ENCODE results near the gene RHOC. TPM values are rescaled to one million over a fixed set of nuclear protein-coding genes. Genes with fewer than 3 reads are reported as not detected.
A peak's percentile ranks its signal among the peaks of the same experiment; 100 is the strongest.

The RHOC gene
- total and polyA plus RNA-seq, 3 donors from 2014 or later: 191 to 294 (median 225) TPM

- Histone ChIP-seq H3K27ac (no peak overlapping the region), H3K36me3 (ENCODE audit: low read depth, missing control alignments) (no peaks in the 10 kb centered on the region), H3K9me3 (no peaks in the 10 kb centered on the region), H3K4me3 (no peak overlapping the region), H3K27me3 (no peaks in the 10 kb centered on the region), H3K4me1 (peaks cover 12% of the 10 kb centered on the region)
- WGBS, 2 donors: 90 to 97% methylated on average over 3 to 11 of the region's 11 CpGs
- DNase-seq: no peak
- TF ChIP-seq POLR2A (IDR thresholded peaks at IDR 0.05): no peak
- TF ChIP-seq, protein P1, sequence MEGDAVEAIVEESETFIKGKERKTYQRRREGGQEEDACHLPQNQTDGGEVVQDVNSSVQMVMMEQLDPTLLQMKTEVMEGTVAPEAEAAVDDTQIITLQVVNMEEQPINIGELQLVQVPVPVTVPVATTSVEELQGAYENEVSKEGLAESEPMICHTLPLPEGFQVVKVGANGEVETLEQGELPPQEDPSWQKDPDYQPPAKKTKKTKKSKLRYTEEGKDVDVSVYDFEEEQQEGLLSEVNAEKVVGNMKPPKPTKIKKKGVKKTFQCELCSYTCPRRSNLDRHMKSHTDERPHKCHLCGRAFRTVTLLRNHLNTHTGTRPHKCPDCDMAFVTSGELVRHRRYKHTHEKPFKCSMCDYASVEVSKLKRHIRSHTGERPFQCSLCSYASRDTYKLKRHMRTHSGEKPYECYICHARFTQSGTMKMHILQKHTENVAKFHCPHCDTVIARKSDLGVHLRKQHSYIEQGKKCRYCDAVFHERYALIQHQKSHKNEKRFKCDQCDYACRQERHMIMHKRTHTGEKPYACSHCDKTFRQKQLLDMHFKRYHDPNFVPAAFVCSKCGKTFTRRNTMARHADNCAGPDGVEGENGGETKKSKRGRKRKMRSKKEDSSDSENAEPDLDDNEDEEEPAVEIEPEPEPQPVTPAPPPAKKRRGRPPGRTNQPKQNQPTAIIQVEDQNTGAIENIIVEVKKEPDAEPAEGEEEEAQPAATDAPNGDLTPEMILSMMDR (IDR thresholded peaks at IDR 0.05): no peak
- intact Hi-C loops (cut with DNase I; ENCODE audit: low total_unique reads): no loop called here
Observed at GRCh38 chr1:112689842-112690237, 17.1 kb downstream of the RHOC start.

DNA sequence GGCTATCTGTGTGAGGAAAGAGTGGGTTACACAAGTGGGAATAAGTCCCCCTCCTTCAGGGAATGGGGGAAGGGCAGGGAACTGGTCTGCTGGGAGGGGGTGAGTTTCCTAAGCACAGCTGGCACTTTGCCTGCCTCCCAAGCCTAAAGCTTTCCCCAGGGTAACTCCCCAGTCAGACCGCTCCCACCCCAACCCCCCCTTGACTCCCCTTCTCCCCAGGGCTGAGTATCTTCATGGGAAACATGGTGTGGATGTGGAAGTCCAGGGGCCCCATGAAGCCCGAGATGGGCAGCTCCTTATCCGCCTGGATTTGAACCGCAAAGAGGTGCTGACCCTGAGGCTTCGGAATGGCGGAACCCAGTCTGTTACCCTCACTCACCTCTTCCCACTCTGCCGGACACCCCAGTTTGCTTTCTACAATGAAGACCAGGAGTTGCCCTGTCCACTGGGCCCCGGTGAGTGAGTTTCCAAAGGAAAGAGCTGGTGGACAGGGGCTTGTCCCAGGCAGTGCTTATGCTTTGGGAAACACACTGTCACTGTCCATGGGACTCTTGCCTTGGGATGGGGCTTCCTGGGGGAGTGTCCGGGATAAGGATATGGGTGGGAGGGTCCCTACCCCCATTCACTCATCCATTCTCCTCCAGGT is 17.6 kb downstream of the RHOC start:
- WGBS, 2 donors: 89 to 95% methylated on average over 8 to 9 of the region's 9 CpGs
- no peak for TF ChIP-seq POLR2A (IDR thresholded peaks at IDR 0.05)
- TF ChIP-seq, protein P1 (IDR thresholded peaks at IDR 0.05): no peak
- H3K4me3 ChIP-seq: no peak overlapping the region
- no peaks in the 10 kb centered on the region for H3K9me3 ChIP-seq
- DNase-seq: no peak
- no peaks in the 10 kb centered on the region for H3K27me3 ChIP-seq
- H3K27ac ChIP-seq: no peak overlapping the region
- peaks cover 12% of the 10 kb centered on the region for H3K4me1 ChIP-seq
- intact Hi-C loops (cut with DNase I; ENCODE audit: low total_unique reads): no loop called here
- no peaks in the 10 kb centered on the region for H3K36me3 ChIP-seq (ENCODE audit: low read depth, missing control alignments)

DNA sequence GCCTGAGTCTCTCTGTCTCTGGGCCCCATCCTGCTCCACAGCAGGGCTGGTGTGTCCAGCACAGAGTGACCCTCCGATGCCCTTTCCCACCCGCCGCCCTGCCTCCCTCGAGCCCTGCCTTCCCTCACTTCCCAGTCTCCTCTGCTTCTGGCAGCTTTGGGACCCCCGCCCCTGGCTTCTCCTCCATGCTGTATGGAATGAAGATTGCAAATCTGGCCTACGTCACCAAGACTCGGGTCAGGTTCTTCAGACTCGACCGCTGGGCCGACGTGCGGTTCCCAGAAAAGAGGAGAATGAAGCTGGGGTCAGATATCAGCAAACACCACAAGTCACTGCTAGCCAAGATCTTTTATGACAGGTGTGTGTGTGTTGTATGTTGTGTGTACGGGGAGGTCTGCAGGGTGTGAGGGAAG is 18.1 kb downstream of the RHOC start:
- intact Hi-C loops (cut with DNase I; ENCODE audit: low total_unique reads): no loop called here
- DNase-seq: no peak
- peak overlapping the region in 1 of 2 donors; percentile 53 for H3K27ac ChIP-seq
- no peak overlapping the region for H3K4me3 ChIP-seq
- H3K27me3 ChIP-seq: no peaks in the 10 kb centered on the region
- TF ChIP-seq, protein P1 (IDR thresholded peaks at IDR 0.05): no peak
- TF ChIP-seq POLR2A (IDR thresholded peaks at IDR 0.05): no peak
- H3K36me3 ChIP-seq (ENCODE audit: low read depth, missing control alignments): no peaks in the 10 kb centered on the region
- H3K4me1 ChIP-seq: peaks cover 12% of the 10 kb centered on the region
- WGBS, 2 donors: 68 to 80% methylated on average over 13 of the region's 13 CpGs
- H3K9me3 ChIP-seq: no peaks in the 10 kb centered on the region

- Histone ChIP-seq H3K9me3 (no peaks in the 10 kb centered on the region), H3K27me3 (no peaks in the 10 kb centered on the region), H3K36me3 (ENCODE audit: low read depth, missing control alignments) (no peaks in the 10 kb centered on the region), H3K27ac (peak overlapping the region in 1 of 2 donors; percentile 53), H3K4me3 (no peak overlapping the region), H3K4me1 (peaks cover 12% of the 10 kb centered on the region)
- intact Hi-C loops (cut with DNase I; ENCODE audit: low total_unique reads): no loop called here
- TF ChIP-seq, protein P1 (IDR thresholded peaks at IDR 0.05): no peak
- TF ChIP-seq POLR2A (IDR thresholded peaks at IDR 0.05): no peak
- DNase-seq: no peak
- WGBS, 2 donors: 88% methylated on average over 13 of the region's 13 CpGs
Observed at GRCh38 chr1:112687785-112688496, 19.0 kb downstream of the RHOC start.
